HG03139 (cell line): ENCODE data around the gene ZNF358.
A peak's percentile ranks its signal among the peaks of the same experiment; 100 is the strongest.
"Not testable (repeated sequence)": the region's sequence is repeated elsewhere in the genome, so short reads cannot be mapped to it uniquely, and the experiment has no call there.

Source experiments
- ATAC-seq: cut with Tn5 transposase; IDR thresholded peaks from one replicate; pipeline ENCODE4 v1.9.1; 2021; ENCODE audit not compliant: unreplicated experiment

Gene ZNF358

DNA sequence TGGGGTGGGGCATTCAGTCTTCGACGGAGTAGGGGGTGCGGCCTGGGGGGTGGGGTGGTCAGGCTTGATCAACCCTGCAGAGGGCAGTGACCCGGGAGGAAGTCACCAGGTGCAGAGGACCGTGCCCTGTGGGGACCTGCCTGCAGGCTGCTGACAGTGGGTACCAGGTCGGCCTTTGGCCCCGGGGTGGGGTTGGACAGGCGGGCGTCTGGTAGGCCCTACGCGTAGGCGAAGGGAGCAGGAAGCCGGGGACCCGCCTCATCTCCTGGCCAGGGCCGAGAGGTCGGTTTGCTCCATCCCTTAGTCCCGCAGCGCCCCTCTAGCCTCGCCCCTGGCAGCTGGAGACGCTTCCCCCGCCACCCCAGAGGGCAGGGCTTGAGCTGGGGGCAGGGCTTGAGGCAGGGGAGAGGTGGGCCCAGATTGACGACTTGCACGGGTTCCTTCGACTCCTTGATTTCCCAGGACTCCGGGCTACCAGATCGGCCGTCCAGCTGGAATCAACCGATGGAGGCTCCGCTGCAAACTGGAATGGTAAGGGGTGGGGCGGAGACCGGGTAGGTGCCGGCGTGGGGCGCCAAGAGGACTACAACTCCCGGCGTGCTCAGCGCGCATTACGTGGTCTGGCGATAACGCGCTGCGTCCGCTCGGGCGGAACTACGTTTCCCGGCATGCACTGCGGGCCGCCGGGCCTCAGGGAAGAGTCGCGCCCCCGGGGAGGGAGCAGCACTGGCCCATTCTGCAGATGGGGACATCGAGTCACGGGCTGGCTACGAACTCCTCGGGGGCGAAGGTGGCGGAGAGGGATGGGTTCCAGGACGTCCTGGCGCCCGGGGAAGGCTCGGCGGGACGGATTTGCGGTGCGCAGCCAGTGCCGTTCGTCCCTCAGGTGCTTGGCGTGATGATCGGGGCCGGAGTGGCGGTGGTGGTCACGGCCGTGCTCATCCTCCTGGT lies 19.4 kb downstream of the ZNF358 start, which contains the start of gene PNPLA6:
Gene PNPLA6 (plus strand): TSS at position 671 of the 951 bp plus-strand sequence. CDS start 72 bp downstream, at position 743.
- ATAC-seq: peak; percentile 35

DNA sequence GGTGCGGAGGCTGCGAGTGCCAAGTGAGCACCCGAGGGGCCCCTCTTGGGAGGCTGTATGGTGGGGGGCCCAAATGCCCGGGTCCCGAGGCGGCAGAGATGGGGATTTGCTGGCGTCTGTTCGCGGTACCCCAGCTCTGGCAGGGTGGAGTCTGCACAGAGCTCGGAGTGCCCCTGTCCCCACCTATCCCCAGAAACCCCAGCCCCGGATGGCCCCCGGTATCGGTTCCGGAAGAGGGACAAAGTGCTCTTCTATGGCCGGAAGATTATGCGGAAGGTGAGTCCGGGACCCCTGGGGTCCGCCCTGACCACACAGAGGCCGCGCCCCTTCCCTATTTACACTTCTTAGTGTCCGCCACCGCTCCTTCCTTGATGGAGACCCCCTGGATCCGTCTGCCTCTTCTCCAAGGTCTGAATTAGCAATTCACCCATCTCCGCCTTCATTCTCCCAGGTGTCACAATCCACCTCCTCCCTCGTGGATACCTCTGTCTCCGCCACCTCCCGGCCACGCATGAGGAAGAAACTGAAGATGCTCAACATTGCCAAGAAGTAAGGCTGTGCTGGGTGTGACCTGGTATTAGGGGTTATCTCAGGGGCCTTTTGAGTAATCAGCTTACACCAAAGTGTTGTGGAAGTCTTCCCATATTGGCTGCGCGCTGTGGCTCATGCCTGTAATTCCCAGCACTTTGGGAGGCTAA lies 20.2 kb downstream of the ZNF358 start:
- ATAC-seq: no peak

DNA sequence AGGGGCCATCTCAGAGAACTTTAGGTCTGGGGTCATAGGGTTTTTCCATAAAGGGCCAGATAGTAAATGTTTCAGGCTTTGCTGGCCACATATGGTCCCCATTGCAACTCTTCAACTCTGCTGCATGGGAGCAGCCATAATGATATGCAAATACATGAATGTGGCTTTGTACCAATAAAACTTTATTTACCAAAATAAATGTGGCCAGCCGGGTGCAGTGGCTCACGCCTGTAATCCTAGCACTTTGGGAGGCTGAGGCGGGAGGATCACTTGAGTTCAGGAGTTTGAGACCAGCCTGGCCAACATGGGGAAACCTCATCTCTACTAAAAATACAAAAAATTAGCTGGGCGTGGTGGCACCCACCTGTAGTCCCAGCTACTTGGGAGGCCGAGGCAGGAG lies 23.1 kb downstream of the ZNF358 start:
- not testable (repeated sequence) for ATAC-seq

DNA sequence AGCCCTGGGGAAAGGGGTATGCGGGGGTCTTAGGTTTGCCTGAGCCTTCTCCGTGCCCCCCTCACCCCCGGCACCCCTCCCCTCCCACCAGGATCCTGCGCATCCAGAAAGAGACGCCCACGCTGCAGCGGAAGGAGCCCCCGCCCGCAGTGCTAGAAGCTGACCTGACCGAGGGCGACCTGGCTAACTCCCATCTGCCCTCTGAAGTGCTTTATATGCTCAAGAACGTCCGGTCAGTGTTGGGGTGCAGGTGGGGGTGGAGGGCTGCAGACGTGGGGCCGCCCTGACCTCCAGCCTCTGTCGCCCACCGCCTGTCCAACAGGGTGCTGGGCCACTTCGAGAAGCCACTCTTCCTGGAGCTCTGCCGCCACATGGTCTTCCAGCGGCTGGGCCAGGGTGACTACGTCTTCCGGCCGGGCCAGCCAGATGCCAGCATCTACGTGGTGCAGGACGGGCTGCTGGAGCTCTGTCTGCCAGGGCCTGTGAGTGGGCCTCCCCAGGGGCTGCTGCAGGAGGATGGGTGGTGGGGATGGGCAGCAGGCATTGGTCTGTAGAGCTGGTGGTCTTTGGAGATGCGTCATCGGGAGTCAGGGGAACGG lies 24.0 kb downstream of the ZNF358 start:
- ATAC-seq: no peak

DNA sequence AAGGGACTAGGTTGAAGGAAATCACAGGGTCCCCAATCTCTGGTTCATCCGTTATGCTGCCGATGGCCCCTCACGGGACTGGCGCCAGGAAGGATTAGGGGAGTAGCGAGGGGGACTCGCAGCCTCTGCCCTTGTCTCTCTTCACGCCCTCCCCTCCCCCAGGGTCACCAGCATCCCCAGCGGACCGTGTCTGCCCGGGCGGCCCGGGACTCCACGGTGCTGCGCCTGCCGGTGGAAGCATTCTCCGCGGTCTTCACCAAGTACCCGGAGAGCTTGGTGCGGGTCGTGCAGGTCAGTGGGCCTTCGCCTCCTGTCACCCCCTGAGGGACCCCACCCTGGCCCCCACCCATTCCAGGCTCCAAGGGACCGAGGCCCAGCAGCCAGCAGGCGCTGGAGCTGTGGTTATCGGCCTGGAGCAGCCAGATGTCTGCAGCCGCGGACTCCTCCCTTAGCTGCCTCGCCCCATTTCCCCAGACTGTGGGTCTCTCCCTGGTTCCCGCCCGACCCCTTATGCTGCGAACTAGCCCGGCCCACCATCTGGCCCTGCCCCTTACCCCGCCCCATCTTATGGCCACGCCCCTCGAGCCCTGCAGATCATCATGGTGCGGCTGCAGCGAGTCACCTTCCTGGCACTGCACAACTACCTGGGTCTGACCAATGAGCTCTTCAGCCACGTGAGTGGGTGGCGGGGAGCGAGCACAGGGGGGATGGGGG lies 25.0 kb downstream of the ZNF358 start:
- ATAC-seq: no peak

DNA sequence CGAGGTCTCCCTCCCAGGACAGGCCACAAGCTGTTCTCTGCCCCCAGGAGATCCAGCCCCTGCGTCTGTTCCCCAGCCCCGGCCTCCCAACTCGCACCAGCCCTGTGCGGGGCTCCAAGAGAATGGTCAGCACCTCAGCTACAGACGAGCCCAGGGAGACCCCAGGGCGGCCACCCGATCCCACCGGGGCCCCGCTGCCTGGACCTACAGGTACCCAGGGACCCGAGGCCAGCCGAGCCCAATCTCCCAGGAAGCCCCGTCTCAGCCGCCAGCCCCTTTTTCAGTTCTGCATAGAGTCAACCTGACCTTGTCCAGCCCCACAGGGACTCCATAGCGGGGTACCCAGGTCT lies 25.5 kb downstream of the ZNF358 start:
- ATAC-seq: no peak

DNA sequence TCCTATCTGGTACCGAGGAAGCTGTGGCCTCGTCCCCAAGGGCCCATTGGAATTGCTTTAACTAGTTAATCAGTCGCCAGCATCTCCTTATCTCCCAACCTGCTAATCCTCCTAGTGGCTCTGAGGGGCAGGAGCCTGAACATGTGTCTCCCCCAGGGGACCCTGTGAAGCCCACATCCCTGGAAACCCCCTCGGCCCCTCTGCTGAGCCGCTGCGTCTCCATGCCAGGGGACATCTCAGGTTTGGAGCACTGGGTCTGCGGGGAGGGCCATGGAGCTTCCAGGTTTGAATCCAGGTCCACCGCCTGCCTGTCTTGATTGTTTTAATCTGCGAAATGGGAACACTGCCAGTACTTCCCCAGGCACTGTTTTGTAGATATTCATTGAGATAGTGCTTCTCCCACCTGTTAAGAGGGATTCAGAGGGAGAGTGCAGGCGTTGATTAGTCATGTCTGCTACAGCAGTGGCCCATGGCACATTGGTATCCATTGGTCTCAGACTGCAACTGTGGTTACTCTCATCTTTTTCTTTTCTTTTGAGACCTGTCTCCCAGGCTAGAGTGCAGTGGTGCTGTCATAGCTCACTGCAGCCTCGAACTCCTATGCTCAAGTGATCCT lies 26.0 kb downstream of the ZNF358 start:
- ATAC-seq: no peak

DNA sequence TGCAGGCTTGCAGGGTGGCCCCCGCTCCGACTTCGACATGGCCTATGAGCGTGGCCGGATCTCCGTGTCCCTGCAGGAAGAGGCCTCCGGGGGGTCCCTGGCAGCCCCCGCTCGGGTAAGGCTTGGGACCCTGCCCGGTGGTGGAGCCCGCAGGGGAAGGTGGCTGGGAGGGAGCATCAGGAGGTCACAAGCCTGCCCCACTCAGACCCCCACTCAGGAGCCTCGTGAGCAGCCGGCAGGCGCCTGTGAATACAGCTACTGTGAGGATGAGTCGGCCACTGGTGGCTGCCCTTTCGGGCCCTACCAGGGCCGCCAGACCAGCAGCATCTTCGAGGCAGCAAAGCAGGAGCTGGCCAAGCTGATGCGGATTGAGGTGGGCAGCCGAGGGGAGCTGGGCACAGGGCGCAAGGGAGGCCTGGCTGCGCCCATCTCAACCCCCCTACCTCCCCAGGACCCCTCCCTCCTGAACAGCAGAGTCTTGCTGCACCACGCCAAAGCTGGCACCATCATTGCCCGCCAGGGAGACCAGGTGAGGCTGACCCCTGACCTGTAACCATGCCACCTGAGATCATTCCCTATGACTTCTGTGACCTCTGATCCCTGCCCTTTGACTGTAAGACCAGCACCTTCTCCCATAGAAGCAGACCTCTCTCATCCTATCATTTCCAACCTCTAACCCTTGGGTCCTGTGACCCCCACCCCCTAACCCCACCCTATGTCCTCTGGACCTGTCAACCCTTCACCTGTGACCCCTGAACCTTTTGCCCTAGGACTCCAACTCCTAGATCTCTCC lies 26.8 kb downstream of the ZNF358 start:
- ATAC-seq: no peak

DNA sequence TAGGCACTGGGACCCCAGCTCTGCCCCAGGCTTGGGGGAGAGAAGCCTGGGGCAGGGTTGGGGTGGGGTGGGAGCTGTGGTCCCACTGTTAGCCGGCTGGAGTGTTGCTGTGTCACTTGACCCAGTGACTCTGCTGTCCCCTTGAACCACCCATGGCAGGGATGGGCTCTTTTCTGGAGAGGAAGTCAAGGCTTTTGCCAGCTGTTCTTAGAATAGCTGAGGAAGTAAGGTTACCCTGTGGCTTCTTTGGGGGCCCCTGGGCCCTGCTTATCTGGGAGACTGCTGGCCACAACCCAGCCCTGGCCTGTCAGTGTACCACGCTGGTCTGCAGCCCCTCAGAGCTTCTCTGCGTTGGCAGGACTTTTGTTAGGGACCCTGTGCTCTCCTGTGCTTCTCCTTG lies 28.7 kb downstream of the ZNF358 start:
- no peak for ATAC-seq

DNA sequence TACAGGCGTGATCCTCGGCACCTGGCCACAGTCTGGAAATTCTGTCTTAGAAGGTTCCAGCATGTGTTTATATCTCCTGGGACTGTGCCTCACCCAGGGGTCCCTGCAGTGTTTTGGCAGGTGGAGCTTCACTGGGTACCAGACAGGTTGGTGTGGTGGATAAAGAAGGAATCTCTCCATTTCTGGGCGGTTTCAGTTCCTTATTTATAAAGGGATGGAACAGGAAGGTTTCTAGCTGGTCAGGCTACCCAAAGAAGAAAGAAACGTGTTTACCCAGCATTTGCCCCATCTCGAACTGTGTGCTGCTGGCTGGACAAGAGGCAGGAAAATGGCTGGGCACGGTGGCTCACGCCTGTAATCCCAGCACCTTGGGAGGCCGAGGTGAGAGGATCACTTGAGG lies 29.4 kb downstream of the ZNF358 start:
- ATAC-seq: no peak

DNA sequence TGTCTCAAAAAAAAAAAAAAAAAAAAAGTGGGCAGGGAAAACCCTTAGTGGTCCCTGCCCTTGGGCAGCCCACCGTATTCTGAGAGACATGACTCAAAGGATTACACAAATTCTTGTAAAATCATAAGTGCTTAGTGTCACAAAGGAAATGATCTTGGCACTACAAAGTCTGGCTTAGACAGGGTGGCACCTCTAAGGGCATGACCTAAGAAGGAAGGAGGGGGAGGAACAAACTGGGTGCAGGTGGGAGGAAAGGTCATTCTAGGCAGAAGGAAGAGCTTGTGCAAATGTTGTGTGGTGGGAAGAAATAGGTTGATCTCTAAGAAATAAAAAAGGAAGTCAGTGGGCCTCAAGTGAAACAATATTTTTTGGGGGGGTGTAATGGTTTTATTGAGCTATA lies 30.0 kb downstream of the ZNF358 start:
- ATAC-seq: no peak

DNA sequence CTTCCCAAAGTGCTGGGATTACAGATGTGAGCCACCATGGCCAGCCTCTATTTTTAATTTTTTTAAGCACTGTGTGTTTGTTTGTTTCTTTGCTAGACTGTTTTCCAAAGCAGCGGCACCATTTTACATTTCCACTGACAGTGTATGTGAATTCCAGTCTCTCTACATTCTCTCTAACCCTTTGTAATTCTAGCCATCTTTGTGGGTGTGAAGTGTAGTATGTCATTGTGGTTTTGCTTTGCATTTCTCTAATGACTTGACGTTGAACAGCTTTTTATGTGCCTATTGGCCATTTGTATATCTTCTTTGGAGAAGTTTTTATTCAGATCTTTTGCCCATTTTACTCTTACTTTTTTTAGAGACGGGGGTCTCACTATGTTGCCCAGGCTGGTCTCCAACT lies 31.3 kb downstream of the ZNF358 start:
- no peak for ATAC-seq

DNA sequence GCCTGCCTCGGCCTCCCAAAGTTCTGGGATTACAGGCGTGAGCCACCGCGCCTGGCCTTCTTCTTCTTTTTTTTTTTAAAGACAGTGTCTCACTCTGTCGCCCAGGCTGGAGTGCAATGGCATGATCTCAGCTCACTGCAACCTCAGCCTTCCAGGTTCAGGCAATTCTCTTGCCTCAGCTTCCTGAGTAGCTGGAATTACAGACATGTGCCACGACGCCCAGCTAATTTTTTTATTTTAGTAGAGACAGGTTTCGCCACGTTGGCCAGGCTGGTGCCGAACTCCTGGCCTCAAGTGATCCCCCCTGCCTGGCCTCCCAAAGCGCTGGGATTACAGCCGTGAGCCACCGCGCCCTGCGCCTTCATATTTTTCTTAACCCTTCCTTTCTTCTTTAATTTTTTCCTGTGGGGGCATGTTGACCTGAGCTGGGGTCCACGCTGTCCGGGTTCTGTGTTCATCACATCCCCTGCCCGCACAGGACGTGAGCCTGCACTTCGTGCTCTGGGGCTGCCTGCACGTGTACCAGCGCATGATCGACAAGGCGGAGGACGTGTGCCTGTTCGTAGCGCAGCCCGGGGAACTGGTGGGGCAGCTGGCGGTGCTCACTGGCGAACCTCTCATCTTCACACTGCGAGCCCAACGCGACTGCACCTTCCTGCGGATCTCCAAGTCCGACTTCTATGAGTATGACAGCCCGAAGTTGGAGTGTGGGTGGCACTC lies 33.7 kb downstream of the ZNF358 start:
- no peak for ATAC-seq

DNA sequence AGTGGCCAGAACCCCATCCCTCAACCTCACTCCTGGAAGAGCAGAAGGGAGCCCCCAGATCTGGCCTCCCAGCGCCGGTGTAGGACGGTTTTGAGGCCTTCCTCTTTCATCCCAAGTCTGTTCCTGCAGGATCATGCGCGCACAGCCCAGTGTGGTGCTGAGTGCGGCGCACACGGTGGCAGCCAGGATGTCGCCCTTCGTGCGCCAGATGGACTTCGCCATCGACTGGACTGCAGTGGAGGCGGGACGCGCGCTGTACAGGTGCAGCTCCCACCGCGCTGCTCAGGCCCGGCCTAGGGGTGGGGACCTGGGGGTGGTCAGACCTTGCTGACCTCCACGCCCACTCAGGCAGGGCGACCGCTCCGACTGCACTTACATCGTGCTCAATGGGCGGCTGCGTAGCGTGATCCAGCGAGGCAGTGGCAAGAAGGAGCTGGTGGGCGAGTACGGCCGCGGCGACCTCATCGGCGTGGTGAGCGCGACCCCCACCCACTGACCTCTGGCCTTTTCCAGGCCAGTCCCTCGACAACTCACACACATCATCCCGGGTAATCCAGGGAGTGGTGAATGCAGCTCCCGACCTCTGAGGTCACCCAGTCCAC lies 34.4 kb downstream of the ZNF358 start:
- no peak for ATAC-seq

DNA sequence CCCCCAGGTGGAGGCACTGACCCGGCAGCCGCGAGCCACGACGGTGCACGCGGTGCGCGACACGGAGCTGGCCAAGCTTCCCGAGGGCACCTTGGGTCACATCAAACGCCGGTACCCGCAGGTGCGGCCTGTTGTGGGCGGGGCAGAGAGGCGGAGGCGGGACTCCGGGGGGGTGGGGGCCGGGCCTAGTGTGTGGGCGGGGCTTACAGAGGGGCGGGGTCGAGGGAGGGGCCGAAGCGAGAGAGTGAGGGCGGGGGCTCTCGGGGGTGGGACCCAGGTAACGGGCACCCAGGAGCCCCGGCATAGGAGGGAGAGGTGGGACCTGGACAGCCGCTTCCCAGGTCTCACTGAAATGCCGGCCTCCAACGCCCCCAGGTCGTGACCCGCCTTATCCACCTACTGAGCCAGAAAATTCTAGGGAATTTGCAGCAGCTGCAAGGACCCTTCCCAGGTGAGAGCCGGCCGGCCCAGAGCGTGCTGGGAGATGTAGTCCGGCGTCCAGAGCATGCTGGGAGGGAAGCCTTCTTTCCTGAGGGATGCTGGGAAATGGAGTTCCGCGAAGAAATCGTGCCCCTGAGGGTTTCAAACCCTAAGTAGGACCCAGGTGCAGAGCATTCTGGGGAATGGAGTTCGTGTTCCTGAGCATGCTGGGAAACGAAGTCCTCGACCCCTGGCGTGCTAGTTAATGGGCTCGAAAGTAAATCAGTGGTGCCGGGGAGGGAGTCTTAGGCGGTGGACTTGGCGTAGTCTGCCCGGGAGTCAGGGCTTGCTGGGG lies 35.3 kb downstream of the ZNF358 start:
- ATAC-seq: no peak

DNA sequence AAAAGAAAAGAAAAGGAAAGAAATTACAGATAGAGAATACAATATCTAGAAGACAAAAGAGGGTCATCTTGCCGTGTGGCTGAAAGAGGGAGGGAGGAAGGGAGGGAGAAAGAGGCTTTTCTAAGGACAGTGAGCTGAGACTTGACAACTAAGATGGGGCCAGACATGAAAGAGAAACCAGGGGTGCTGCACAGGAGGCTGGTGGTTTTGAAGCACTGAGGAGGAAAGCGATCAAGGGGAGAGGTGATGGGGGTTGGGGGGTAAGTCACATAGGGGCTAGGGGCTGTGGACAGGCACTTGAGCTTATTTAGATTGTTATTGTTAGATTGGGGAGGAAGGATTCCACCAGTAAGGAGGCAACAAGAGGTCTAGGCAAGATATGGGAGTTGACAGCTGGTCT lies 36.9 kb downstream of the ZNF358 start:
- no peak for ATAC-seq

DNA sequence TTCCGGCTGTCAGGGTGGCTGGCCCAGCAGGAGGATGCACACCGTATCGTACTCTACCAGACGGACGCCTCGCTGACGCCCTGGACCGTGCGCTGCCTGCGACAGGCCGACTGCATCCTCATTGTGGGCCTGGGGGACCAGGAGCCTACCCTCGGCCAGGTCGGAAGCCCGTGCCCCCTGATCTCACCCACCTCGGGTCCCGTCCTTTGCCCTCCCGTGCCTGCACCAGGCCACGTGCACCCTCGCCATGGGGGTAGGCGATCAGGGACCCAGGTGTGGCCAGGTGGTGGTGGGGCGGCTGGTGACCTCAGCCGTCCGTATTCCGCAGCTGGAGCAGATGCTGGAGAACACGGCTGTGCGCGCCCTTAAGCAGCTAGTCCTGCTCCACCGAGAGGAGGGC lies 38.7 kb downstream of the ZNF358 start:
- no peak for ATAC-seq
